AG10803 (cell line): Measurements from ENCODE around the gene LIMS1.

Source experiments
- DNase-seq: peaks from one replicate; pipeline ENCODE4 v3.0.0; 2010; ENCODE audit warnings: low read depth
- H3K4me3 ChIP-seq: 2 replicates; pipeline ENCODE4 v1.5.1; 2011; ENCODE audit warnings: mild to moderate bottlenecking, low read length, control low read depth
- CTCF ChIP-seq: conservative IDR thresholded peaks from 2 replicates; pipeline ENCODE4 v1.5.1; 2011; ENCODE audit warnings: mild to moderate bottlenecking, low read length, control low read depth, inconsistent platforms

Gene LIMS1

GRCh38 chr2:108619925-108620620 lies 85.8 kb downstream of the LIMS1 start:
- H3K4me3 ChIP-seq, result no peak overlapping the region
- TF ChIP-seq CTCF, result no peak
- DNase-seq, result no peak

GRCh38 chr2:108620656-108621055 lies 86.4 kb downstream of the LIMS1 start:
- DNase-seq, result no peak
- no peak overlapping the region for H3K4me3 ChIP-seq
- TF ChIP-seq CTCF, result no peak

GRCh38 chr2:108621087-108621559 lies 86.9 kb downstream of the LIMS1 start:
- no peak for TF ChIP-seq CTCF
- DNase-seq, result no peak
- no peak overlapping the region for H3K4me3 ChIP-seq

GRCh38 chr2:108621687-108622681 lies 87.7 kb downstream of the LIMS1 start:
- no peak overlapping the region for H3K4me3 ChIP-seq
- no peak for DNase-seq

GRCh38 chr2:108623616-108624015 lies 89.3 kb downstream of the LIMS1 start:
- no peak overlapping the region for H3K4me3 ChIP-seq
- DNase-seq, result peak; percentile 45
- TF ChIP-seq CTCF, result no peak

More at GRCh38 chr2:108621687-108622681, 87.7 kb downstream of the LIMS1 start:
- TF ChIP-seq CTCF, result no peak

- DNase-seq, result no peak
- no peak overlapping the region for H3K4me3 ChIP-seq
- no peak for TF ChIP-seq CTCF
Measured at GRCh38 chr2:108625186-108625827, 91.0 kb downstream of the LIMS1 start.
